Parathyroid adenoma (tissue), 2 donors: ENCODE results near the gene OPN1MW.
A peak's percentile ranks its signal among the peaks of the same experiment; 100 is the strongest.
"Not testable (repeated sequence)": the region's sequence is repeated elsewhere in the genome, so short reads cannot be mapped to it uniquely, and the experiment has no call there.

Experiments used
- H2AFZ ChIP-seq: fragments of 300-600 bp; sonication (generic); one replicate; pipeline ENCODE4 v1.7.0; 2017; ENCODE audit warnings: antibody characterized with exemption, mild to moderate bottlenecking
- H3K27ac ChIP-seq: fragments of 300-600 bp; sonication (generic); one replicate; pipeline ENCODE4 v1.7.0; 2017
- H3K27me3 ChIP-seq: fragments of 300-600 bp; sonication (generic); one replicate; pipeline ENCODE4 v1.7.0; 2017; ENCODE audit warnings: low read length; ENCODE audit not compliant: control insufficient read depth, insufficient read depth
- H3K36me3 ChIP-seq: fragments of 300-600 bp; sonication (generic); one replicate; pipeline ENCODE4 v1.7.0; 2017; ENCODE audit warnings: low read length; ENCODE audit not compliant: control insufficient read depth, insufficient read depth
- H3K4me1 ChIP-seq: fragments of 300-600 bp; sonication (generic); one replicate; pipeline ENCODE4 v1.7.0; 2017; ENCODE audit warnings: control low read depth
- H3K4me2 ChIP-seq: fragments of 300-600 bp; sonication (generic); one replicate; pipeline ENCODE4 v1.7.0; 2017; ENCODE audit warnings: low read length
- H3K4me3 ChIP-seq: fragments of 300-600 bp; sonication (generic); one replicate; pipeline ENCODE4 v1.7.0; 2017; ENCODE audit warnings: low read depth, low read length
- H3K79me2 ChIP-seq: fragments of 300-600 bp; sonication (generic); one replicate; pipeline ENCODE4 v1.7.0; 2017; ENCODE audit warnings: control low read depth
- H3K9ac ChIP-seq: fragments of 300-600 bp; sonication (generic); one replicate; pipeline ENCODE4 v1.7.0; 2017; ENCODE audit warnings: mild to moderate bottlenecking
- H3K9me3 ChIP-seq: fragments of 300-600 bp; sonication (generic); one replicate; pipeline ENCODE4 v1.7.0; 2017; ENCODE audit warnings: low read length; ENCODE audit not compliant: control insufficient read depth
- CTCF ChIP-seq: fragments of 300-600 bp; sonication (generic); IDR thresholded peaks from one replicate; pipeline ENCODE4 v1.7.0; 2017; ENCODE audit warnings: antibody characterized with exemption, mild to moderate bottlenecking
- donor health status: primary hyperparathyroidism.

Gene OPN1MW

GRCh38 chrX:154182296-154182695, at the start of gene OPN1MW:
Gene OPN1MW (plus strand): TSS chrX:154182596. CDS start chrX:154182678, 82 bp downstream.
- H3K4me1 ChIP-seq, H3K9me3 ChIP-seq, H3K79me2 ChIP-seq, H3K9ac ChIP-seq, H3K27me3 ChIP-seq, H3K27ac ChIP-seq, H3K4me3 ChIP-seq, H2AFZ ChIP-seq, H3K4me2 ChIP-seq, H3K36me3 ChIP-seq: not testable (repeated sequence)

- no peak overlapping the region for H3K27ac ChIP-seq
- no peaks in the 10 kb centered on the region for H3K36me3 ChIP-seq
- H3K79me2 ChIP-seq, result no peaks in the 10 kb centered on the region
- no peaks in the 10 kb centered on the region for H3K27me3 ChIP-seq
- no peak overlapping the region for H3K4me2 ChIP-seq
- TF ChIP-seq CTCF, result no peak
- H3K9ac ChIP-seq, result no peak overlapping the region
- no peak overlapping the region for H2AFZ ChIP-seq
- H3K4me1 ChIP-seq, result no peaks in the 10 kb centered on the region
- H3K9me3 ChIP-seq, result no peaks in the 10 kb centered on the region
- H3K4me3 ChIP-seq, result no peak overlapping the region
Observed at GRCh38 chrX:154135458-154136229, 46.8 kb upstream of the OPN1MW start.

GRCh38 chrX:154136627-154137161, 45.7 kb upstream of the OPN1MW start:
- no peaks in the 10 kb centered on the region for H3K36me3 ChIP-seq
- no peaks in the 10 kb centered on the region for H3K4me1 ChIP-seq
- H3K9me3 ChIP-seq, result no peaks in the 10 kb centered on the region
- peak overlapping the region; percentile 87 for H2AFZ ChIP-seq
- H3K4me3 ChIP-seq, result peak overlapping the region; percentile 11
- H3K27ac ChIP-seq, result peak overlapping the region; percentile 32
- H3K9ac ChIP-seq, result no peak overlapping the region
- peak; percentile 65 for TF ChIP-seq CTCF
- H3K27me3 ChIP-seq, result no peaks in the 10 kb centered on the region
- peak overlapping the region; percentile 57 for H3K4me2 ChIP-seq
- no peaks in the 10 kb centered on the region for H3K79me2 ChIP-seq

- no peaks in the 10 kb centered on the region for H3K36me3 ChIP-seq
- no peaks in the 10 kb centered on the region for H3K79me2 ChIP-seq
- H2AFZ ChIP-seq, result no peak overlapping the region
- no peaks in the 10 kb centered on the region for H3K9me3 ChIP-seq
- no peak overlapping the region for H3K27ac ChIP-seq
- H3K4me2 ChIP-seq, result no peak overlapping the region
- no peak overlapping the region for H3K9ac ChIP-seq
- H3K4me3 ChIP-seq, result no peak overlapping the region
- TF ChIP-seq CTCF, result no peak
- no peaks in the 10 kb centered on the region for H3K4me1 ChIP-seq
- no peaks in the 10 kb centered on the region for H3K27me3 ChIP-seq
Observed at GRCh38 chrX:154138857-154139256, 43.5 kb upstream of the OPN1MW start.

GRCh38 chrX:154140206-154140605, 42.2 kb upstream of the OPN1MW start:
- no peaks in the 10 kb centered on the region for H3K4me1 ChIP-seq
- H3K4me3 ChIP-seq, result no peak overlapping the region
- no peaks in the 10 kb centered on the region for H3K9me3 ChIP-seq
- H3K27ac ChIP-seq, result no peak overlapping the region
- no peak overlapping the region for H3K9ac ChIP-seq
- H3K27me3 ChIP-seq, result no peaks in the 10 kb centered on the region
- no peak for TF ChIP-seq CTCF
- no peaks in the 10 kb centered on the region for H3K36me3 ChIP-seq
- H2AFZ ChIP-seq, result no peak overlapping the region
- no peak overlapping the region for H3K4me2 ChIP-seq
- no peaks in the 10 kb centered on the region for H3K79me2 ChIP-seq
